Peyer's patch (tissue), 4 donors: ENCODE measurements around the gene XRCC5. TPM values are rescaled to one million over a fixed set of nuclear protein-coding genes. Genes with fewer than 3 reads are reported as not detected.

Source experiments
- DNase-seq, 3 donors: peaks; one replicate each; pipeline ENCODE4 v3.0.0-alpha.2; 2017 to 2019
- H3K27ac ChIP-seq, 4 donors: fragments of 200-600 bp; sonication (generic); one replicate each; pipeline ENCODE4 v1.5.1; 2016 to 2019
- H3K27me3 ChIP-seq, 2 donors: fragments of 200-600 bp; sonication (generic); one replicate each; pipeline ENCODE4 v1.5.1; 2019
- H3K36me3 ChIP-seq, 3 donors: fragments of 200-600 bp; sonication (generic); one replicate each; pipeline ENCODE4 v1.5.1; 2016 to 2019
- H3K4me1 ChIP-seq, 4 donors: fragments of 200-600 bp; sonication (generic); one replicate each; pipeline ENCODE4 v1.5.1; 2016 to 2019
- H3K4me3 ChIP-seq, 4 donors: fragments of 200-600 bp; sonication (generic); 1 replicate in 3 of 4; 2 replicates in 1 of 4; pipeline ENCODE4 v1.5.1; 2016 to 2019; ENCODE audit warnings: mild to moderate bottlenecking in 1 of 4
- H3K9me3 ChIP-seq, 4 donors: fragments of 200-600 bp; sonication (generic); one replicate each; pipeline ENCODE4 v1.5.1; 2016 to 2019; ENCODE audit warnings: mild to moderate bottlenecking in 1 of 4
- CTCF ChIP-seq, 6 experiments: fragments of 450-650 bp in 4 of 6; fragments of 200-600 bp in 2 of 6; sonication (generic) in 1 of 6; IDR thresholded peaks; one replicate each; pipeline ENCODE4 v1.5.1; 2017 to 2019; ENCODE audit warnings: antibody characterized with exemption in 6 of 6, mild to moderate bottlenecking in 3 of 6, moderate library complexity in 1 of 6
- POLR2A ChIP-seq, 2 donors: fragments of 450-650 bp; IDR thresholded peaks; one replicate each; pipeline ENCODE4 v1.5.1; 2017; ENCODE audit warnings: antibody characterized with exemption in 2 of 2, mild to moderate bottlenecking in 2 of 2, moderate library complexity in 2 of 2
- total RNA-seq, 4 donors: library from RNA; depleted of rRNA; stranded (reverse); fragments of >200 nt; gene quantifications; one replicate each; pipeline ENCODE4 v1.1.0, GENCODE V29; 2016

The XRCC5 gene
- total RNA-seq, 4 donors from 2014 or later = 81.7 to 140 (median 111) TPM

GRCh38 chr2:216156822-216157221 is 47.7 kb downstream of the XRCC5 start:
- Histone ChIP-seq H3K4me3 (no peak overlapping the region), H3K27ac (no peak overlapping the region), H3K4me1 (no peaks in the 10 kb centered on the region), H3K9me3 (no peaks in the 10 kb centered on the region), H3K27me3 (no peaks in the 10 kb centered on the region), H3K36me3 (peaks cover 0 to 74% (median 0%) of the 10 kb centered on the region in 3 donors)
- DNase-seq = no peak
- no peak for TF ChIP-seq CTCF (IDR thresholded peaks at IDR 0.05)
- no peak for TF ChIP-seq POLR2A (IDR thresholded peaks at IDR 0.05)

GRCh38 chr2:216159144-216159543 is 50.0 kb downstream of the XRCC5 start:
- no peak overlapping the region for H3K4me3 ChIP-seq
- no peaks in the 10 kb centered on the region for H3K9me3 ChIP-seq
- no peak for DNase-seq
- H3K4me1 ChIP-seq = no peaks in the 10 kb centered on the region
- H3K27ac ChIP-seq = no peak overlapping the region
- no peaks in the 10 kb centered on the region for H3K27me3 ChIP-seq
- TF ChIP-seq CTCF (IDR thresholded peaks at IDR 0.05) = no peak
- no peak for TF ChIP-seq POLR2A (IDR thresholded peaks at IDR 0.05)
- H3K36me3 ChIP-seq = peaks cover 0 to 78% (median 0%) of the 10 kb centered on the region in 3 donors

- H3K36me3 ChIP-seq = peaks cover 0 to 78% (median 0%) of the 10 kb centered on the region in 3 donors
These were observed 50.5 kb downstream of the XRCC5 start for GRCh38 chr2:216159646-216160045.

GRCh38 chr2:216160786-216161185 is 51.6 kb downstream of the XRCC5 start:
- no peaks in the 10 kb centered on the region for H3K4me1 ChIP-seq
- H3K27me3 ChIP-seq = no peaks in the 10 kb centered on the region
- no peak overlapping the region for H3K27ac ChIP-seq
- no peak for DNase-seq
- no peak overlapping the region for H3K4me3 ChIP-seq
- peaks cover 0 to 81% (median 0%) of the 10 kb centered on the region in 3 donors for H3K36me3 ChIP-seq
- no peaks in the 10 kb centered on the region for H3K9me3 ChIP-seq
- TF ChIP-seq POLR2A (IDR thresholded peaks at IDR 0.05) = no peak
- no peak for TF ChIP-seq CTCF (IDR thresholded peaks at IDR 0.05)

More at GRCh38 chr2:216159646-216160045, 50.5 kb downstream of the XRCC5 start:
- H3K4me1 ChIP-seq = no peaks in the 10 kb centered on the region
- TF ChIP-seq CTCF (IDR thresholded peaks at IDR 0.05) = no peak
- TF ChIP-seq POLR2A (IDR thresholded peaks at IDR 0.05) = no peak
- DNase-seq = no peak
- no peaks in the 10 kb centered on the region for H3K9me3 ChIP-seq
- no peak overlapping the region for H3K4me3 ChIP-seq
- no peak overlapping the region for H3K27ac ChIP-seq
- no peaks in the 10 kb centered on the region for H3K27me3 ChIP-seq

- H3K4me1 ChIP-seq = no peaks in the 10 kb centered on the region
- no peaks in the 10 kb centered on the region for H3K27me3 ChIP-seq
- TF ChIP-seq CTCF (IDR thresholded peaks at IDR 0.05) = no peak
- no peak for TF ChIP-seq POLR2A (IDR thresholded peaks at IDR 0.05)
- H3K4me3 ChIP-seq = no peak overlapping the region
- no peaks in the 10 kb centered on the region for H3K9me3 ChIP-seq
- H3K36me3 ChIP-seq = peaks cover 0 to 81% (median 0%) of the 10 kb centered on the region in 3 donors
- H3K27ac ChIP-seq = no peak overlapping the region
- DNase-seq = no peak
These were observed 52.8 kb downstream of the XRCC5 start for GRCh38 chr2:216161967-216162366.

GRCh38 chr2:216163518-216163917 is 54.4 kb downstream of the XRCC5 start:
- H3K9me3 ChIP-seq = no peaks in the 10 kb centered on the region
- no peak overlapping the region for H3K27ac ChIP-seq
- H3K4me3 ChIP-seq = no peak overlapping the region
- no peak for TF ChIP-seq POLR2A (IDR thresholded peaks at IDR 0.05)
- no peak for TF ChIP-seq CTCF (IDR thresholded peaks at IDR 0.05)
- DNase-seq = no peak
- H3K27me3 ChIP-seq = no peaks in the 10 kb centered on the region
- peaks cover 0 to 85% (median 0%) of the 10 kb centered on the region in 3 donors for H3K36me3 ChIP-seq
- H3K4me1 ChIP-seq = no peaks in the 10 kb centered on the region
